NCI-H1694 treated with DMSO at 0.1 percent for 48 hours (cell line): ENCODE results near the gene MS4A6A.
"Not testable (repeated sequence)": the region's sequence is repeated elsewhere in the genome, so short reads cannot be mapped to it uniquely, and the experiment has no call there.

Experiments used
- DNase-seq: peaks from one replicate; lab custom pipeline; 2025; lab: John Stamatoyannopoulos, UW

Gene MS4A6A, protein sequence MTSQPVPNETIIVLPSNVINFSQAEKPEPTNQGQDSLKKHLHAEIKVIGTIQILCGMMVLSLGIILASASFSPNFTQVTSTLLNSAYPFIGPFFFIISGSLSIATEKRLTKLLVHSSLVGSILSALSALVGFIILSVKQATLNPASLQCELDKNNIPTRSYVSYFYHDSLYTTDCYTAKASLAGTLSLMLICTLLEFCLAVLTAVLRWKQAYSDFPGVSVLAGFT

DNA sequence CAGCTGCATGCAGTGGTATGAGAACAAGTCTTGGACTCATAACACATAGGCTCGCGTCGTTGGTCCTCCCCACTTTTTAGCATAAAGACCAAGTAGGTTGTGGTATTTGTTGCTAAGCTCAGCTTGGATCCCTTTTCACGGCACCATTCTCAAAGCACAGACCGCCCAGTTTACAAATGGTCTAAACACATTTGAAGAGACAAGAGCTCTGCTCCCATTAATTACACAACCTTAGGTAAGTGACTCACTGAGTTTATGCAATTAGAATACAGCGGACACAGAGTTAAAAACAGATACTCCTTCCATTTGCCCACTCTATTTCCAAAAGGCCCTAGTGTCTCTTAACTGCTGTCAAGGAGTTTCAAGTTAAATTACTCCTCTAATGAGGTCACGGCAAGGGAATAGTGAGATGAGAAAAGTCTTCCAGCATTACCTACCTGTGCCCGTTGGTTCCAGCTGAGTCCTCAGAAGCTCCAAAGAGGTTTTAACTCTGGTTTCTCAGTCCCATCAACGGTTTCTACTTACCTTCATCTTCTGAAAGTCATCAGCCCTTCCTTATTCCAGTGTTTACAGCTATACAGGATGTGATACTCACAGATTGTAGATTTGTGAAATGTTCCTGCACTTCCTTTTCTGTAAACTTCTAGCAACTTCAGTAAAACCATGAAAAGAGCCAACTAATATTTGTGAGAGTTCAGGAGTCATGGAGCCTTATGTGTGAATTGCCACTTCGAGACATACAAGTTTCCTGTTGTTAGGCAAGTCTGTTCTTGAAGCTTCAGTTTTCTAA, at the start of gene MS4A6A:
MS4A6A (minus strand) TSS at position 543 of the 790 bp plus-strand sequence. CDS start 1,356 bp downstream, outside the sequence.
- no peak for DNase-seq

DNA sequence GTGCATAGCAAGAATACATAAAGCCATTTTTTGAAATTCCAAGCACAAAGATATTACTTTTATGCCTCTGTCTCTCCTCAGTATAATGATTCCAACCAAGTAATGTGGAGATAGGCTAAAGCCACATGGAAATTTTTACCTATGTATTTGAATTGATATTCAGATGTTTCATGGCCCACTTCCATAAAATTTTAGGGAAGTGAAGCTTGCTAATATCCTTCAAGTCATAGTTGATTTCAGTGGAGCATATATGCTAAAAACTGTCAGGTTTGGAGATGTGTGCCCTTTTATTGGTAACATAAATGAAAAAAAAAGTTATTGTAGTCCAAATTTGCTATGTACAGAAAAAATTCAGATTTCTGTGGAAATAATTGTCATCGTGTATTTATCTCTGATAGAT, 47.8 kb upstream of the MS4A6A start:
- DNase-seq = no peak

- DNase-seq = no peak
Observed at GRCh38 chr11:60222141-60222540, 39.3 kb upstream of the MS4A6A start.

GRCh38 chr11:60221692-60222091, 38.8 kb upstream of the MS4A6A start:
- DNase-seq = no peak

DNA sequence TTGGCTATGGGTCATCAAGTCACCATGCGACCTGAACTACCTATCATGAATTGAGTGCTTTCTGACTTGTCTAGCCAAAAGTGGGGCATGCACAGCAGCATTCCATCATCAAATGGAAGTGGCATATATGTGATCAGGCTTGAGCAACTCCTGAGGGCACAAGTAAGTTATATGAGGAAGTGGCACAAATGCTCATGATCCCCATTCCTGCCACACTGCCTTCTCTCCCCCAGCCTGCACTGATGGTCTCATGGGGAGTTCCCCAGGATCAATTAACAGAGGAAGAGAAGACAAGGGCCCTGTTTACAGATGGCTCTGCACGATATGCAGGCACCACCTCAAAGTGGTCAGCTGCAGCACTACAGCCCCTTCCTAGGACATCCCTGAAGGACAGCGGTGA, 38.3 kb upstream of the MS4A6A start:
- no peak for DNase-seq

DNA sequence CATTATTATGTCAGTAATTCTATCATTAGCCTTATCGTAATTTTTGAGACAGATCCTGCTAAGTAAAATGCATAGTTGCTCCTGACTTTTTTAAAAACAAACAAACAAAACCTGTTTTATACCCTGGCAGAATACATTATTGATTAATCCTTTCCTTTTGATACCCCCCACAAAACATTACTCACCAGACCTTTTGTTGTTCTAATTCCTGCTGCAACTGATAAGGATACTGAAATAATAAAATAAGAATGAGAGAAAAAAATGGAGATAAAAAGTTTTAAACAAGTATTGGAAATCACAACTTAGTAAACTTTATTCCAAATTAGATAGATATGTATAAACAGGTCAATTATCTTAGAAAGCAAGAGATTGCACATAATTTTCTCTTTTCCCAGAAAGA, 31.5 kb upstream of the MS4A6A start:
- no peak for DNase-seq

DNA sequence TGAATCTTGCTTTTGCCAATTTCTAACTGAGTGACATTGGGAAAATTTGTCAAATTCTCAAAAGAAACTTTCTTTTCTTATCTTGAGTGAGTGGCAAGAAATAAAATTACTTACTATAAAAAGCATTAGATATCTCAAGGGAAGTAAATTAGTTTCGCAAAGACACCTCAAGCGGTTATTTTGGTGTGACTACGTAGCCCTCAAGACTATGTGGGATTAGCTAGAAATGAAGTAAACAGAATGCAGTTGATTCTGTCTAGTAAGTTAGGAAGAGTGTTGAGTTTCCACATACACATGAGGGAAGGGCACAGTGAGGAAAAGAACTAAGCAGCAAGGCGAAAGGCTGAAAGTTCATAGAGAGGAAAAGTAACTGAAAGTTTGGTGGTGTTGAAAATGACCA, 28.3 kb upstream of the MS4A6A start:
- DNase-seq = no peak

- DNase-seq = no peak
Observed at GRCh38 chr11:60209977-60210376, 27.1 kb upstream of the MS4A6A start.

GRCh38 chr11:60208951-60209350, 26.1 kb upstream of the MS4A6A start:
- no peak for DNase-seq

DNA sequence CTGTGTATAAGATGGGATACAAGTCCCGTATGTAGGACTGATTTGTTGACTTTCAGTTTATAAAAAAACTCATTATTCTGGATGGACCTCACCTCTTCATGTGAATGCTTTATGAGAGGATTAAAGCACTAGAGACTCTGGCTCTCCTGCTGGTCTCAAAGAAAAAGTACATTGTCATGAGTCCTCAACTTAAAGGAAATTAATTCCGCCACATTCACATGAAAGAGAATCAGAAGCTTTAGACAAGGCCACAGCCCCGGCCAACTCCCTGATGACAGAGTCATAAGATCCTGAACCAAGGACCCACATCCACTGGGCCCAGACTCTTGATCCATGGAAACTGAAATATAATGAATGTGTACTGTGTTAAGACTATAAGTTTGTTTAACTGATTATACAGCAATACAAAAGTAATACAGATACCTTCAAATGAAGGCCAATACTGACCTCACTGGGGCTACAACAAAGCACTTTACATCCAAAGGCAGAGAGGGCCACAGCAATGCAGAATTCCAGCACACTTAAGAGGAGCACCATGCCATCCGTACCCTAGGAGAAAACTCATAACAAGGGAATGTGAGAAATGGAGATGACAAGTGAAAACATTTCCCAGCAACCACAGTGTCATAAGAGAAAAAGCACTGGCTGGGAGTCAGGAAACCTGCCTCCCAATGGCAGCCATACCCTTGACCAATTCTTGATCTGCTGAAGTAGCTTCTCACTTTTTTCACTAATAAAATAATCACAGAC, 25.4 kb upstream of the MS4A6A start:
- no peak for DNase-seq

- no peak for DNase-seq
Observed at GRCh38 chr11:60206616-60207015, 23.7 kb upstream of the MS4A6A start.

- no peak for DNase-seq
Observed at GRCh38 chr11:60204922-60205321, 22.0 kb upstream of the MS4A6A start.

GRCh38 chr11:60201334-60201733, 18.5 kb upstream of the MS4A6A start:
- DNase-seq = not testable (repeated sequence)

GRCh38 chr11:60197442-60197841, 14.6 kb upstream of the MS4A6A start:
- no peak for DNase-seq

GRCh38 chr11:60195923-60196368, 13.1 kb upstream of the MS4A6A start:
- DNase-seq = no peak

DNA sequence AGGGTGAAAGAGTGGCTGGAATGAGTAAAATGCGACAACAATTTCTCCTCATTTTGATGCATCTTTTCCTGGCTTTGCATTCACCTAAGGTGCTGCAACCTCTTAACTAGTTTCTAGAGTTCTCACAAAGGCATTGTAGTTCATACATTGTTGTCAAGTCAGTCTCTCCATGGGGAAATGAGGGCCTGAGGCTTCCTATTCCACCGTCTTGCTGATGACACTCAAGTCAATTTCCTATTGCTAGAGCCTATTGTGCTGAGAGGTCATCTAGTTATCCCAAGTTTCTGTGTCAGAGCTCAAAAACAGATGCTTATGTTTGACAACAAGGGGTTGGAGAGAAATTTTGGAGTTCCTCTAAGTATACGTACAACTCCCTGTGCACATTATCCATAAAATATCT, 11.6 kb upstream of the MS4A6A start:
- no peak for DNase-seq

GRCh38 chr11:60193687-60194433, 11.0 kb upstream of the MS4A6A start:
- peak; percentile 17 for DNase-seq

- DNase-seq = not testable (repeated sequence)
Observed at GRCh38 chr11:60192564-60192963, 9.7 kb upstream of the MS4A6A start.

GRCh38 chr11:60188481-60188880, 5.6 kb upstream of the MS4A6A start:
- DNase-seq = not testable (repeated sequence)

DNA sequence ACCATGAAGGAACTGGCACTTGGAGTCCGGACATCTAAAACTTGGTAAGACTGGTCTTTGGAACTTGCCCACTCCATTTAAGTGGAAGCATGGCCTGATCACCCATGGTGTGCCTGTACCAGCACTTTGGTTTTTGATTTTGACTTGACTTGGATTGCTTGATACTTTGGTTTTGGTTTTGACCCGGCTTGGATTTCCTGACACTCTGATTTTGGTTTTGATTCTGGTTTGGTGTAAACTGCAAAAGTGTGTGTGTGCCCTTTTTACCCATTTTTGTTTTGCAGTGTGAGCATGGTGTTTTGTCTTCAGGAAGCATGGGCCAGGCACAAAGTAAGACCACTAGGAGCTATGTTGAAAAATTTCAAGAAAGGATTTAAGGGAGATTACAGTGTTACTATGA, 3.2 kb upstream of the MS4A6A start:
- DNase-seq = not testable (repeated sequence)

GRCh38 chr11:60185512-60185827, 2.6 kb upstream of the MS4A6A start:
- not testable (repeated sequence) for DNase-seq

- DNase-seq = no peak
Observed at GRCh38 chr11:60184824-60185511, 2.1 kb upstream of the MS4A6A start.
